SH-SY5Y (cell line): ENCODE measurements around the gene KCNC3.

Experiments
- GATA2 ChIP-seq: IDR thresholded peaks from 2 replicates; pipeline ENCODE4 v1.6.1; 2011; ENCODE audit warnings: mild to moderate bottlenecking, low read depth, low read length
- GATA3 ChIP-seq: IDR thresholded peaks from 2 replicates; pipeline ENCODE4 v1.6.1; 2011; ENCODE audit warnings: low read depth, mild to moderate bottlenecking, low read length, moderate library complexity

DNA sequence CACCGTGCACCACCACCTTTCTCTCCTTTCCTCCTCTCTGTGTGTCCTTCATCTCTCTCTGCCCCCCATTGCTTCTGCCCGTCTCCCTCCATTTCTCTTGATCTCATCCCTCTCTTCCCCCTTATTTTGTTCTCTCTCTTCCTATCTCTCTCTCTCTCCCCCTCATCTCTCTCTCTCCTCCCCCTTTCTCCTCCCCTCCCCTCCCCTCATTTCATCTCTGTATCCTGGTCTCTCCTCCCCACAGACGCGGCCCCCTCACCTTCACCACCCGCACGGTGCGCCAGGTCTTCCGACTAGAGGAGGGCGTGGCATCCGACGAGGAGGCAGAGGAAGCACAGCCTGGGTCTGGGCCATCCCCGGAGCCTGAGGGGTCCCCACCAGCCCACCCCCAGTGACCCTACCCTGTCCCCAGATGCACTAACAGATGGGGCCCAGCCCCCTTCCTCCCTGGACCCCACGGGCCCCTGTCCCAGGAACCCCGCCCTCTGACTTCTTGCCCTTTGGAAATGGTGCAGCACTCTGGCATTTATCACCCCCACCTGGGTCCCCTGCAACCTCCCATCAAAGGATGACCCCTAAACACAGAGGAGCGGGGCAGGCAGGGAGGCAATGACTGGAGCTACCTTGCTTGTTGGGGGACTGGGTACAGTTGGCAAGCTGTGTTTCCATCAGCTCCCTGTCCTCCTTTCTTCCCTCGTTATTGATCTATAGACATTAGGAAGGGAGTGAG lies 19.6 kb downstream of the KCNC3 start:
- TF ChIP-seq GATA3 (no peak), GATA2 (no peak)
